Hematopoietic multipotent progenitor cell treated with erythropoietin and hydrocortisone succinate and interleukin-3 and kit ligand, for 17 days (in vitro differentiated cells): ENCODE measurements around the gene LILRB3.
"Not testable (repeated sequence)": the region's sequence is repeated elsewhere in the genome, so short reads cannot be mapped to it uniquely, and the experiment has no call there.

Experiments used
- DNase-seq: peaks from one replicate; pipeline ENCODE4 v3.0.0-alpha.2; 2015; ENCODE audit warnings: low spot score

Gene LILRB3

GRCh38 chr19:54209811-54210494 is 12.9 kb downstream of the LILRB3 start:
- DNase-seq, result peak; percentile 95

GRCh38 chr19:54209058-54209810 is 13.6 kb downstream of the LILRB3 start:
- no peak for DNase-seq

- no peak for DNase-seq
Observed at GRCh38 chr19:54208784-54209057, 14.1 kb downstream of the LILRB3 start.

- DNase-seq, result peak; percentile 73
Observed at GRCh38 chr19:54207983-54208783, 14.6 kb downstream of the LILRB3 start.

GRCh38 chr19:54207676-54207982 is 15.2 kb downstream of the LILRB3 start:
- no peak for DNase-seq

- not testable (repeated sequence) for DNase-seq
Observed at GRCh38 chr19:54207193-54207592, 15.6 kb downstream of the LILRB3 start.

- DNase-seq, result no peak
Observed at GRCh38 chr19:54206831-54207177, 16.0 kb downstream of the LILRB3 start.

- DNase-seq, result no peak
Observed at GRCh38 chr19:54206030-54206830, 16.6 kb downstream of the LILRB3 start.

- no peak for DNase-seq
Observed at GRCh38 chr19:54204767-54205468, 17.9 kb downstream of the LILRB3 start.

GRCh38 chr19:54203151-54203611 is 19.6 kb downstream of the LILRB3 start:
- peak; percentile 39 for DNase-seq

GRCh38 chr19:54201980-54202379 is 20.8 kb downstream of the LILRB3 start:
- DNase-seq, result no peak

GRCh38 chr19:54201172-54201701 is 21.6 kb downstream of the LILRB3 start:
- no peak for DNase-seq

- DNase-seq, result no peak
Observed at GRCh38 chr19:54199401-54199800, 23.4 kb downstream of the LILRB3 start.

- DNase-seq, result no peak
Observed at GRCh38 chr19:54197121-54197520, 25.7 kb downstream of the LILRB3 start.

- no peak for DNase-seq
Observed at GRCh38 chr19:54196536-54196935, 26.3 kb downstream of the LILRB3 start.

GRCh38 chr19:54194463-54194862 is 28.3 kb downstream of the LILRB3 start:
- not testable (repeated sequence) for DNase-seq

GRCh38 chr19:54193011-54193410 is 29.8 kb downstream of the LILRB3 start:
- DNase-seq, result no peak

- no peak for DNase-seq
Observed at GRCh38 chr19:54191811-54192453, 30.9 kb downstream of the LILRB3 start.

- peak; percentile 96 for DNase-seq
Observed at GRCh38 chr19:54191011-54191810, 31.6 kb downstream of the LILRB3 start, which contains the start of gene TSEN34. TSEN34 (plus strand) TSS chr19:54191308; CDS start chr19:54191365, 57 bp downstream.

GRCh38 chr19:54190503-54191010 is 32.2 kb downstream of the LILRB3 start:
- peak; percentile 99 for DNase-seq
